ENCODE measurements around the gene TTC36. TPM values are rescaled to one million over a fixed set of nuclear protein-coding genes. Genes with fewer than 3 reads are reported as not detected.
A peak's percentile ranks its signal among the peaks of the same experiment; 100 is the strongest.

The TTC36 gene
- total and polyA plus RNA-seq, 9 of the 15 experiments (the other 6 are each of a cell fraction or from before 2014, with no cell fraction given): 0.22 to 0.23 TPM; not detected in 7

GRCh38 chr11:118533769-118534729 lies 6.8 kb downstream of the TTC36 start:
- WGBS (ENCODE audit: insufficient coverage, low coverage, missing lambda C conversion rate): 34% methylated on average over 25 of the region's 27 CpGs
- in situ Hi-C loops (cut with MboI) (no loop called here), intact Hi-C loops (cut with micrococcal nuclease) (loop anchor here (5.0 kb wide), 1 partner anchor 33 kb away; the partner anchor contains the start of gene IFT46)
- Histone ChIP-seq H3K27me3 (ENCODE audit: control insufficient read depth in 2 of 2, insufficient read depth in 2 of 2, low read length in 2 of 2) (no peaks in the 10 kb centered on the region), H3K79me2 (ENCODE audit: control insufficient read depth, insufficient read depth, low read length) (no peaks in the 10 kb centered on the region; the same call in 2 of the 3 replicates), H3K4me1 (replicated peaks in 1 of 2; ENCODE audit: control insufficient read depth in 2 of 2, insufficient read depth in 2 of 2, low read length in 2 of 2) (peaks cover 17 to 40% of the 10 kb centered on the region in 2 experiments), H3K4me2 (ENCODE audit: insufficient read depth, low read length) (no peak overlapping the region), H3K9me3 (replicated peaks; ENCODE audit: control insufficient read depth, insufficient read depth, low read depth, low read length) (no peaks in the 10 kb centered on the region), H2AFZ (ENCODE audit: low read depth, low read length) (peak overlapping the region; percentile 25; the same call in 1 of the 2 replicates), H4K20me1 (replicated peaks; ENCODE audit: control insufficient read depth, insufficient read depth, low read length) (no peaks in the 10 kb centered on the region), H3K4me3 (no peak overlapping the region), H3K9me1 (ENCODE audit: control insufficient read depth, insufficient read depth, low read length) (no peaks in the 10 kb centered on the region), H3K36me3 (ENCODE audit: control insufficient read depth, insufficient read depth, low read length) (no peaks in the 10 kb centered on the region), H3K9ac (ENCODE audit: insufficient read depth in 1 of 2, low read depth in 2 of 2, low read length in 2 of 2) (peak overlapping the region in 1 of 2 experiments; percentile 10; a peak in 1 of 4 replicates), H3K27ac (ENCODE audit: extremely low read depth, low read depth, low read length) (no peak overlapping the region)
- no TSS peak for BruUV-seq (replicated peaks)
- POLR2A ChIA-PET: interaction anchor here (0.6 to 0.8 kb wide), 2 partner anchors 28 to 676 kb away, joined by 3 to 5 read pairs; no protein-coding TSS in a partner anchor
- TF ChIP-seq HMBOX1 (IDR thresholded peaks at IDR 0.05) (no peak), CTCF (IDR thresholded peaks at IDR 0.05 in 2 of 3, conservative IDR thresholded peaks at IDR 0.05 in 1 of 3; ENCODE audit: insufficient read depth in 2 of 3, low read depth in 1 of 3, low read length in 3 of 3) (peak in 2 of 3 experiments; percentile 22 to 28; a peak in 3 of 6 replicates), RAD21 (CRISPR knock-in tag; conservative IDR thresholded peaks at IDR 0.05 in 1 of 2, IDR thresholded peaks at IDR 0.05 in 1 of 2) (peak in 1 of 2 experiments; percentile 32; a peak in 1 of 4 replicates), PRPF4 (IDR thresholded peaks at IDR 0.05; ENCODE audit: insufficient read depth, low read depth, low read length, poor library complexity, severe bottlenecking) (no peak)
- DNase-seq (ENCODE audit: extremely low read depth in 1 of 4, low spot score in 3 of 4): peak in 2 of 4 experiments; percentile 34 to 41
- peak; percentile 19 for FAIRE-seq
- CTCF ChIA-PET (ENCODE audit: low intra/inter-chr PET ratio): no interaction called here
- ATAC-seq: peak; percentile 10; the same call in 2 of the 3 replicates
